CD14-positive monocyte (primary cell): Measurements from ENCODE around the gene SUGCT. TPM values are rescaled to one million over a fixed set of nuclear protein-coding genes. Genes with fewer than 3 reads are reported as not detected.

Source experiments
- DNase-seq, 3 donors: peaks; one replicate each; pipeline ENCODE4 v3.0.0-alpha.2; 2011 to 2022
- H2AFZ ChIP-seq: 2 replicates; pipeline ENCODE4 v1.6.0; 2012; ENCODE audit warnings: mild to moderate bottlenecking, low read depth, low read length, inconsistent platforms; ENCODE audit not compliant: insufficient read depth, poor library complexity, severe bottlenecking
- H3K27ac ChIP-seq, 2 donors: 1 replicate in 1 of 2; 2 replicates in 1 of 2; pipeline ENCODE4 v1.5.1; 2012 to 2013; ENCODE audit warnings: low read length in 2 of 2, control low read depth in 1 of 2, inconsistent platforms in 1 of 2, low read depth in 1 of 2, mild to moderate bottlenecking in 1 of 2
- H3K27me3 ChIP-seq, 2 donors: one replicate each; pipeline versions ENCODE4 v1.6.0 to v1.6.1; 2011 to 2013; ENCODE audit warnings: low read length in 2 of 2; ENCODE audit not compliant: control insufficient read depth in 2 of 2, insufficient read depth in 2 of 2
- H3K36me3 ChIP-seq, 2 donors: replicated peaks in 1 of 2; 1 replicate in 1 of 2; 2 replicates in 1 of 2; pipeline versions ENCODE4 v1.5.1 to v1.6.1; 2012 to 2013; ENCODE audit warnings: low read length in 2 of 2, control low read depth in 1 of 2, inconsistent platforms in 1 of 2, mild to moderate bottlenecking in 1 of 2; ENCODE audit not compliant: insufficient read depth in 2 of 2, control insufficient read depth in 1 of 2
- H3K4me1 ChIP-seq, 2 donors: 1 replicate in 1 of 2; 2 replicates in 1 of 2; pipeline versions ENCODE4 v1.5.1 to v1.6.1; 2012 to 2013; ENCODE audit warnings: low read length in 2 of 2, control low read depth in 1 of 2, inconsistent platforms in 1 of 2, mild to moderate bottlenecking in 1 of 2, moderate library complexity in 1 of 2; ENCODE audit not compliant: insufficient read depth in 2 of 2, control insufficient read depth in 1 of 2
- H3K4me2 ChIP-seq: replicated peaks from 2 replicates; pipeline ENCODE3; 2012; ENCODE audit warnings: low read length, moderate library complexity, mild to moderate bottlenecking; ENCODE audit not compliant: poor library complexity, severe bottlenecking; ENCODE audit errors: extremely low read depth
- H3K4me3 ChIP-seq, 3 experiments: fragments of 200-600 bp in 1 of 3; sonication (generic) in 1 of 3; replicated peaks in 1 of 3; 1 replicate in 2 of 3; 2 replicates in 1 of 3; pipeline ENCODE4 v1.5.1; 2011 to 2013; ENCODE audit warnings: low read length in 3 of 3, mild to moderate bottlenecking in 3 of 3, control low read depth in 2 of 3, low read depth in 2 of 3, inconsistent platforms in 1 of 3, moderate library complexity in 1 of 3
- H3K79me2 ChIP-seq: 2 replicates; pipeline ENCODE4 v1.6.0; 2012; ENCODE audit warnings: mild to moderate bottlenecking, control low read depth, inconsistent platforms, low read length, moderate library complexity; ENCODE audit not compliant: insufficient read depth
- H3K9ac ChIP-seq: 2 replicates; pipeline ENCODE4 v1.6.0; 2017; ENCODE audit warnings: low read length, mild to moderate bottlenecking; ENCODE audit not compliant: insufficient read depth, poor library complexity, severe bottlenecking
- H3K9me3 ChIP-seq, 2 donors: replicated peaks in 1 of 2; 1 replicate in 1 of 2; 2 replicates in 1 of 2; pipeline versions ENCODE4 v1.5.1 to v1.6.1; 2012 to 2013; ENCODE audit warnings: low read length in 2 of 2, control low read depth in 1 of 2; ENCODE audit not compliant: control insufficient read depth in 1 of 2, insufficient read depth in 1 of 2
- H4K20me1 ChIP-seq: 2 replicates; pipeline ENCODE4 v1.6.0; 2012; ENCODE audit warnings: mild to moderate bottlenecking, low read length, control low read depth, moderate library complexity; ENCODE audit not compliant: insufficient read depth
- H3K27ac Mint-ChIP-seq, 7 donors: one replicate each; pipeline ENCODE4 v1.8.0; 2020; ENCODE audit warnings: mild to moderate bottlenecking in 7 of 7, mixed read lengths in 7 of 7, moderate library complexity in 6 of 7, inconsistent platforms in 2 of 7
- H3K27me3 Mint-ChIP-seq, 3 donors: one replicate each; pipeline ENCODE4 v1.8.0; 2021 to 2022; ENCODE audit warnings: low read depth in 3 of 3, mild to moderate bottlenecking in 3 of 3, mixed read lengths in 3 of 3, moderate library complexity in 3 of 3, inconsistent platforms in 1 of 3
- H3K36me3 Mint-ChIP-seq, 2 donors: one replicate each; pipeline ENCODE4 v1.8.0; 2020; ENCODE audit warnings: mixed read lengths in 2 of 2, inconsistent platforms in 1 of 2, mild to moderate bottlenecking in 1 of 2
- H3K4me1 Mint-ChIP-seq: one replicate; pipeline ENCODE4 v1.8.0; 2020; ENCODE audit warnings: mild to moderate bottlenecking, mixed read lengths
- H3K4me3 Mint-ChIP-seq, 2 donors: one replicate each; pipeline ENCODE4 v1.8.0; 2020; ENCODE audit warnings: mild to moderate bottlenecking in 2 of 2, mixed read lengths in 2 of 2, moderate library complexity in 1 of 2
- H3K9me3 Mint-ChIP-seq, 7 donors: one replicate each; pipeline ENCODE4 v1.8.0; 2020 to 2022; ENCODE audit warnings: mixed read lengths in 7 of 7, mild to moderate bottlenecking in 6 of 7, moderate library complexity in 6 of 7, inconsistent platforms in 2 of 7
- CTCF ChIP-seq: fragments of 200-600 bp; IDR thresholded peaks from one replicate; pipeline ENCODE4 v1.8.0; 2022; ENCODE audit warnings: antibody characterized with exemption, mild to moderate bottlenecking
- WGBS: methylation state at CpG from one replicate; pipeline ENCODE4 v1.1.5; 2013; ENCODE audit warnings: missing lambda C conversion rate; ENCODE audit not compliant: insufficient coverage; 5-methylcytosine and 5-hydroxymethylcytosine counted together
- intact Hi-C, 2 donors: fragments of 100-400 bp; cut with micrococcal nuclease; formaldehyde crosslinking; loops; one replicate each; pipeline versions ENCODE4 v1.15.0 to v1.15.1; 2023
- polyA plus RNA-seq, 3 donors: library from polyadenylated mRNA; depleted of rRNA in 1 of 3; unstranded in 2 of 3; stranded (reverse) in 1 of 3; fragments of 300-500 nt in 2 of 3; fragments of >200 nt in 1 of 3; fragmentation: Illumina TruSeq in 2 of 3; gene quantifications; 1 replicate in 2 of 3; 2 replicates in 1 of 3; pipeline ENCODE4 v1.2.3, GENCODE V29; 2012 to 2021

SUGCT gene
- polyA plus RNA-seq, 3 donors, result not detected

- no peak overlapping the region for H3K4me3 Mint-ChIP-seq
- H3K4me3 ChIP-seq, result no peak overlapping the region
- no peaks in the 10 kb centered on the region for H4K20me1 ChIP-seq
- no peak overlapping the region for H2AFZ ChIP-seq
- H3K36me3 ChIP-seq, result no peaks in the 10 kb centered on the region
- no peaks in the 10 kb centered on the region for H3K4me1 Mint-ChIP-seq
- no peak for DNase-seq
- no peaks in the 10 kb centered on the region for H3K36me3 Mint-ChIP-seq
- no peak overlapping the region for H3K27ac ChIP-seq
- H3K4me1 ChIP-seq, result no peaks in the 10 kb centered on the region
- intact Hi-C loops, result no loop called here
- H3K27me3 Mint-ChIP-seq, result peaks cover 0 to 1% (median 0%) of the 10 kb centered on the region in 3 donors
- no peaks in the 10 kb centered on the region for H3K27me3 ChIP-seq
- no peaks in the 10 kb centered on the region for H3K79me2 ChIP-seq
- H3K9ac ChIP-seq, result no peak overlapping the region
- no peaks in the 10 kb centered on the region for H3K9me3 ChIP-seq
- TF ChIP-seq CTCF, result no peak
- WGBS, result 97% methylated on average over 5 of the region's 7 CpGs
- no peak overlapping the region for H3K27ac Mint-ChIP-seq
- peaks cover 0 to 3% (median 0%) of the 10 kb centered on the region in 7 donors for H3K9me3 Mint-ChIP-seq
- no peak overlapping the region for H3K4me2 ChIP-seq
Observed at GRCh38 chr7:40742270-40742669, 607.5 kb downstream of the SUGCT start.

GRCh38 chr7:40746841-40747556 lies 612.2 kb downstream of the SUGCT start:
- H3K4me3 Mint-ChIP-seq, result no peak overlapping the region
- intact Hi-C loops, result no loop called here
- no peak overlapping the region for H3K4me2 ChIP-seq

More at GRCh38 chr7:40746841-40747556, 612.2 kb downstream of the SUGCT start:
- H4K20me1 ChIP-seq, result no peaks in the 10 kb centered on the region
- H3K27me3 ChIP-seq, result no peaks in the 10 kb centered on the region
- Mint-ChIP-seq H3K4me1 (no peaks in the 10 kb centered on the region), H3K9me3 (no peaks in the 10 kb centered on the region), H3K27me3 (peaks cover 0 to 3% (median 2%) of the 10 kb centered on the region in 3 donors), H3K27ac (no peak overlapping the region), H3K36me3 (no peaks in the 10 kb centered on the region)
- no peak for TF ChIP-seq CTCF
- no peak overlapping the region for H2AFZ ChIP-seq
- H3K4me1 ChIP-seq, result no peaks in the 10 kb centered on the region
- no CpG with 5 or more reads among the region's 12 CpGs for WGBS
- no peak for DNase-seq
- H3K27ac ChIP-seq, result no peak overlapping the region
- H3K36me3 ChIP-seq, result no peaks in the 10 kb centered on the region
- no peaks in the 10 kb centered on the region for H3K79me2 ChIP-seq
- no peak overlapping the region for H3K9ac ChIP-seq
- no peak overlapping the region for H3K4me3 ChIP-seq
- no peaks in the 10 kb centered on the region for H3K9me3 ChIP-seq
